ENCODE data around the gene STRA6.

STRA6 gene

DNA sequence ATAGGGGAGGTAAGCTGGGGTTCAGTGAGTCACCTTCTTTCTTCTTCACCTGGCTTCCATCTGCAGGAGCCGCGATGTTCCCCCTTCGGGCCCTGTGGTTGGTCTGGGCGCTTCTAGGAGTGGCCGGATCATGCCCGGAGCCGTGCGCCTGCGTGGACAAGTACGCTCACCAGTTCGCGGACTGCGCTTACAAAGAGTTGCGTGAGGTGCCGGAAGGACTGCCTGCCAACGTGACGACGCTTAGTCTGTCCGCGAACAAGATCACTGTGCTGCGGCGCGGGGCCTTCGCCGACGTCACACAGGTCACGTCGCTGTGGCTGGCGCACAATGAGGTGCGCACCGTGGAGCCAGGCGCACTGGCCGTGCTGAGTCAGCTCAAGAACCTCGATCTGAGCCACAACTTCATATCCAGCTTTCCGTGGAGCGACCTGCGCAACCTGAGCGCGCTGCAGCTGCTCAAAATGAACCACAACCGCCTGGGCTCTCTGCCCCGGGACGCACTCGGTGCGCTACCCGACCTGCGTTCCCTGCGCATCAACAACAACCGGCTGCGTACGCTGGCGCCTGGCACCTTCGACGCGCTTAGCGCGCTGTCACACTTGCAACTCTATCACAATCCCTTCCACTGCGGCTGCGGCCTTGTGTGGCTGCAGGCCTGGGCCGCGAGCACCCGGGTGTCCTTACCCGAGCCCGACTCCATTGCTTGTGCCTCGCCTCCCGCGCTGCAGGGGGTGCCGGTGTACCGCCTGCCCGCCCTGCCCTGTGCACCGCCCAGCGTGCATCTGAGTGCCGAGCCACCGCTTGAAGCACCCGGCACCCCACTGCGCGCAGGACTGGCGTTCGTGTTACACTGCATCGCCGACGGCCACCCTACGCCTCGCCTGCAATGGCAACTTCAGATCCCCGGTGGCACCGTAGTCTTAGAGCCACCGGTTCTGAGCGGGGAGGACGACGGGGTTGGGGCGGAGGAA is 69.6 kb downstream of the STRA6 start:
- no peak overlapping the region for H3K4me3 ChIP-seq (ENCODE audit: low read depth, low read length)
- no peak for TF ChIP-seq CTCF (IDR thresholded peaks at IDR 0.05; ENCODE audit: low read depth, low read length)

- H3K4me3 ChIP-seq (ENCODE audit: low read depth, low read length): no peak overlapping the region
- TF ChIP-seq CTCF (IDR thresholded peaks at IDR 0.05; ENCODE audit: low read depth, low read length): no peak
Measured at GRCh38 chr15:74131628-74132413, 70.8 kb downstream of the STRA6 start.

GRCh38 chr15:74130849-74131627 is 71.5 kb downstream of the STRA6 start:
- no peak overlapping the region for H3K4me3 ChIP-seq (ENCODE audit: low read depth, low read length)
- TF ChIP-seq CTCF (IDR thresholded peaks at IDR 0.05; ENCODE audit: low read depth, low read length): no peak

GRCh38 chr15:74130155-74130848 is 72.3 kb downstream of the STRA6 start, which contains the start of gene ISLR2:
Gene ISLR2 (plus strand): TSS chr15:74130586. CDS start chr15:74132755, 2,169 bp downstream.
- no peak within 1 kb of the TSS for H3K4me3 ChIP-seq (ENCODE audit: low read depth, low read length)
- TF ChIP-seq CTCF (IDR thresholded peaks at IDR 0.05; ENCODE audit: low read depth, low read length): no peak

DNA sequence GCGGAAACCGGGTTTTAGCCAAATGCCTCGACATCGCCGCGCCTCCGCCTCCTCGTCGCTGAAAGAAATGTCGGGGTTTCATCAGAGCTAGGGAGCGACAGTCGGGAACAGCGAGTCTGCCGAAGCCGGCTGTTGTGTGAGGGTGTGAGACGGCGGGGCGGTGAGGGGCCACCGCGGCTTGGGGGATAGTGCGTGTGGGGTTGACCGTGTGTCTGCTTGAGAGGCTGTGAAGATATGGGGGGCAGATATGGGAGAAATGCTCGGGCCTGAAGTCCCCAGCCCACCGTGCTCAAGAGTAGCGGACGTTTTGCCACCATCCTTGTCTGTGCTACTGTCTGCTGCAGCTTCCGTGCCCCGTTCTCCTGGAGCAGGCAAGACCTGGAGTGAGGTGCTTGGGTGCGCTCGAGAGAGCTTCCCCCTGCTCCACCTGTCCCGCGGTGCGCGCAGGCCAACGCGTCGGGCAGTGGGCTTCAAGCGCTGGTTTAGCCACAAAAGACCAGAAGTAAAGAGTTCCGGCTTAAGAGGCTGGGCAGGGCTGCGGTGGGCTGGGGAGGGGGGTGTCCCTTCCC is 72.9 kb downstream of the STRA6 start:
- no peak for TF ChIP-seq CTCF (IDR thresholded peaks at IDR 0.05; ENCODE audit: low read depth, low read length)
- no peak overlapping the region for H3K4me3 ChIP-seq (ENCODE audit: low read depth, low read length)

All from WI38 (cell line).